Fibroblast of skin of abdomen (primary cell): ENCODE measurements around the gene MDP1. TPM values are rescaled to one million over a fixed set of nuclear protein-coding genes. Genes with fewer than 3 reads are reported as not detected.
A peak's percentile ranks its signal among the peaks of the same experiment; 100 is the strongest.

Experiments used
- DNase-seq: peaks from one replicate; pipeline ENCODE4 v3.0.0-alpha.2; 2013
- polyA plus RNA-seq, 2 experiments: library from polyadenylated mRNA; unstranded; fragments of 120-200 nt; gene quantifications; one replicate each; pipeline ENCODE4 v1.2.1, GENCODE V29; 2013; ENCODE audit not compliant: insufficient read length in 2 of 2

The MDP1 gene
- 5.7 TPM for polyA plus RNA-seq (2013, experiment 1 of 2; ENCODE audit: insufficient read length)
- polyA plus RNA-seq (2013, experiment 2 of 2; ENCODE audit: insufficient read length): 9.1 TPM

GRCh38 chr14:24215495-24216344 lies at the start of gene MDP1:
TSS of gene MDP1 (minus strand) at chr14:24216066. CDS start at chr14:24215955, 111 bp downstream.
- DNase-seq: peak; percentile 84

- DNase-seq: no peak
These were observed 48.4 kb upstream of the MDP1 start for GRCh38 chr14:24264298-24264697.

- DNase-seq: no peak
These were observed 48.0 kb upstream of the MDP1 start for GRCh38 chr14:24263848-24264247.

- DNase-seq: no peak
These were observed 47.2 kb upstream of the MDP1 start, which contains the start of gene TGM1 for GRCh38 chr14:24262821-24263733. TSS of gene TGM1 (minus strand) at chr14:24263177. CDS start at chr14:24262352, 825 bp downstream.

GRCh38 chr14:24261969-24262327 lies 46.1 kb upstream of the MDP1 start:
- DNase-seq: no peak

- DNase-seq: no peak
These were observed 45.5 kb upstream of the MDP1 start for GRCh38 chr14:24261256-24261968.

- DNase-seq: no peak
These were observed 44.9 kb upstream of the MDP1 start for GRCh38 chr14:24260780-24261157.

- no peak for DNase-seq
These were observed 44.3 kb upstream of the MDP1 start for GRCh38 chr14:24260026-24260779.

GRCh38 chr14:24259282-24260025 lies 43.6 kb upstream of the MDP1 start:
- DNase-seq: peak; percentile 78

GRCh38 chr14:24258548-24259265 lies 42.8 kb upstream of the MDP1 start:
- no peak for DNase-seq

- DNase-seq: no peak
These were observed 42.3 kb upstream of the MDP1 start for GRCh38 chr14:24258119-24258518.

- DNase-seq: no peak
These were observed 41.1 kb upstream of the MDP1 start for GRCh38 chr14:24256960-24257359.

- no peak for DNase-seq
These were observed 40.3 kb upstream of the MDP1 start for GRCh38 chr14:24255931-24256711.

GRCh38 chr14:24255438-24255837 lies 39.6 kb upstream of the MDP1 start:
- no peak for DNase-seq

- DNase-seq: no peak
These were observed 38.9 kb upstream of the MDP1 start for GRCh38 chr14:24254630-24255392.

- DNase-seq: no peak
These were observed 38.1 kb upstream of the MDP1 start for GRCh38 chr14:24253936-24254335.

GRCh38 chr14:24252289-24253124 lies 36.6 kb upstream of the MDP1 start:
- DNase-seq: no peak

GRCh38 chr14:24251880-24252288 lies 36.0 kb upstream of the MDP1 start:
- DNase-seq: peak; percentile 31
